WTC11 (cell line): Measurements from ENCODE around the gene REEP2. TPM values are rescaled to one million over a fixed set of nuclear protein-coding genes. Genes with fewer than 3 reads are reported as not detected.

Experiments used
- ATAC-seq: fragments of 200-7000 bp; cut with Tn5 transposase; 2 replicates; pipeline ENCODE4 v1.10.0; 2021; ENCODE audit warnings: mild to moderate bottlenecking, moderate library complexity
- CTCF ChIA-PET: fragments of 300-600 bp; sonication (Branson Sonifier 250); formaldehyde crosslinking; loops from one replicate; lab custom pipeline; 2021; ENCODE audit warnings: antibody characterized with exemption; lab: Charles Lee
- POLR2A ChIA-PET: fragments of 350-600 bp; sonication (Branson Sonifier 250); formaldehyde crosslinking; loops from one replicate; lab custom pipeline; 2021; ENCODE audit warnings: antibody characterized with exemption; lab: Charles Lee
- DNase-seq: peaks from one replicate; pipeline ENCODE4 v3.0.0; 2021; ENCODE audit warnings: low spot score
- H3K27ac Mint-ChIP-seq: 2 replicates; pipeline ENCODE4 v1.8.0; 2021; ENCODE audit warnings: mixed read lengths
- H3K27me3 Mint-ChIP-seq: 2 replicates; pipeline ENCODE4 v1.8.0; 2021; ENCODE audit warnings: low read depth, mild to moderate bottlenecking, moderate library complexity, mixed read lengths
- H3K36me3 Mint-ChIP-seq: 2 replicates; pipeline ENCODE4 v1.8.0; 2021; ENCODE audit warnings: mixed read lengths
- H3K4me1 Mint-ChIP-seq: 2 replicates; pipeline ENCODE4 v1.8.0; 2022; ENCODE audit warnings: mixed read lengths
- H3K4me3 Mint-ChIP-seq: 2 replicates; pipeline ENCODE4 v1.8.0; 2021; ENCODE audit warnings: mild to moderate bottlenecking, moderate library complexity, mixed read lengths
- H3K9me3 Mint-ChIP-seq: 2 replicates; pipeline ENCODE4 v1.8.0; 2021; ENCODE audit warnings: mixed read lengths
- ARID4B ChIP-seq: sonication (generic); formaldehyde crosslinking; IDR thresholded peaks from 2 replicates; pipeline ENCODE4 v1.8.0; 2023; ENCODE audit warnings: missing genetic modification reagents, mild to moderate bottlenecking, borderline replicate concordance
- ATF1 ChIP-seq: sonication (generic); formaldehyde crosslinking; IDR thresholded peaks from 2 replicates; pipeline ENCODE4 v1.8.1; 2023; ENCODE audit warnings: mild to moderate bottlenecking, moderate library complexity, missing genetic modification reagents
- CBFB ChIP-seq: sonication (generic); formaldehyde crosslinking; IDR thresholded peaks from 2 replicates; pipeline ENCODE4 v1.8.1; 2022; ENCODE audit warnings: mild to moderate bottlenecking, low read depth, missing genetic modification reagents
- CREB1 ChIP-seq: sonication (generic); formaldehyde crosslinking; IDR thresholded peaks from 2 replicates; pipeline ENCODE4 v1.8.0; 2023; ENCODE audit warnings: mild to moderate bottlenecking, missing genetic modification reagents
- ERG ChIP-seq: fragments of 250-450 bp; sonication (Bioruptor Pico); IDR thresholded peaks from 2 replicates; pipeline ENCODE4 v1.8.0; 2021; ENCODE audit warnings: mild to moderate bottlenecking
- FOXJ3 ChIP-seq: sonication (generic); formaldehyde crosslinking; IDR thresholded peaks from 2 replicates; pipeline ENCODE4 v1.9.0; 2021; ENCODE audit warnings: missing genetic modification reagents, mild to moderate bottlenecking, borderline replicate concordance
- KAT7 ChIP-seq: sonication (generic); formaldehyde crosslinking; IDR thresholded peaks from 2 replicates; pipeline ENCODE4 v1.8.1; 2023; ENCODE audit warnings: missing genetic modification reagents, mild to moderate bottlenecking, borderline replicate concordance
- NFATC4 ChIP-seq: fragments of 250-450 bp; sonication (Bioruptor Pico); IDR thresholded peaks from 2 replicates; pipeline ENCODE4 v1.9.0; 2021; ENCODE audit warnings: mild to moderate bottlenecking
- NR1H2 ChIP-seq: sonication (generic); formaldehyde crosslinking; IDR thresholded peaks from 2 replicates; pipeline ENCODE4 v1.9.0; 2021; ENCODE audit warnings: mild to moderate bottlenecking, moderate library complexity, missing genetic modification reagents
- PRRX2 ChIP-seq: fragments of 250-450 bp; sonication (Bioruptor Pico); IDR thresholded peaks from 2 replicates; pipeline ENCODE4 v1.8.0; 2021; ENCODE audit warnings: mild to moderate bottlenecking
- SOX15 ChIP-seq: fragments of 250-450 bp; sonication (Bioruptor Pico); IDR thresholded peaks from 2 replicates; pipeline ENCODE4 v1.9.0; 2021; ENCODE audit warnings: mild to moderate bottlenecking
- TP53 ChIP-seq: sonication (generic); formaldehyde crosslinking; IDR thresholded peaks from 2 replicates; pipeline ENCODE4 v1.8.1; 2023; ENCODE audit warnings: mild to moderate bottlenecking, missing genetic modification reagents
- USF1 ChIP-seq: sonication (generic); formaldehyde crosslinking; IDR thresholded peaks from 2 replicates; pipeline ENCODE4 v1.8.0; 2022; ENCODE audit warnings: mild to moderate bottlenecking, missing genetic modification reagents
- ZBTB43 ChIP-seq: sonication (generic); formaldehyde crosslinking; IDR thresholded peaks from 2 replicates; pipeline ENCODE4 v1.8.1; 2023; ENCODE audit warnings: mild to moderate bottlenecking, missing genetic modification reagents
- ZNF121 ChIP-seq: sonication (generic); formaldehyde crosslinking; IDR thresholded peaks from 2 replicates; pipeline ENCODE4 v1.8.0; 2023; ENCODE audit warnings: missing genetic modification reagents
- ZNF425 ChIP-seq: fragments of 250-450 bp; sonication (Bioruptor Pico); conservative IDR thresholded peaks from 2 replicates; pipeline ENCODE4 v1.9.0; 2021; ENCODE audit warnings: mild to moderate bottlenecking
- ZSCAN18 ChIP-seq: fragments of 250-450 bp; sonication (Bioruptor Pico); IDR thresholded peaks from 2 replicates; pipeline ENCODE4 v2.1.2; 2022; ENCODE audit warnings: mild to moderate bottlenecking, moderate library complexity
- total RNA-seq: library from RNA; stranded (reverse); gene quantifications from 3 replicates; pipeline ENCODE4 v1.2.3, GENCODE V29; 2021

Gene REEP2
- total RNA-seq, 1 experiment from 2014 or later, result 51.1 TPM

GRCh38 chr5:138440159-138441073 lies 1.6 kb downstream of the REEP2 start (continued):
- TF ChIP-seq KAT7, result no peak
- TF ChIP-seq, all 79 proteins: peak for 0

- Mint-ChIP-seq H3K27me3 (no peaks in the 10 kb centered on the region), H3K27ac (no peak overlapping the region), H3K4me1 (peaks cover 19% of the 10 kb centered on the region), H3K4me3 (no peak overlapping the region), H3K9me3 (no peaks in the 10 kb centered on the region), H3K36me3 (peaks cover 7% of the 10 kb centered on the region; the same call in 1 of the 2 replicates)
- TF ChIP-seq ZNF425 (no peak), CREB1 (no peak), ZNF121 (CRISPR knock-in tag) (no peak), SOX15 (CRISPR knock-in tag) (no peak), ARID4B (no peak), ZBTB43 (CRISPR knock-in tag) (no peak), USF1 (no peak), NR1H2 (no peak), ZSCAN18 (CRISPR knock-in tag) (no peak), NFATC4 (CRISPR knock-in tag) (no peak), PRRX2 (CRISPR knock-in tag) (no peak), ATF1 (CRISPR knock-in tag) (no peak), TP53 (CRISPR knock-in tag) (no peak), ERG (no peak), FOXJ3 (no peak), CBFB (no peak)
- ATAC-seq, result no peak
- POLR2A ChIA-PET, result no interaction called here
- DNase-seq, result no peak
- CTCF ChIA-PET, result interaction anchor here (4.3 kb wide), 1 partner anchor 8 kb away, joined by 32 read pairs; no protein-coding TSS in a partner anchor
Observed at GRCh38 chr5:138441221-138441620, 2.4 kb downstream of the REEP2 start.
